T-cell (primary cell): Measurements from ENCODE around the gene SLC38A10. TPM values are rescaled to one million over a fixed set of nuclear protein-coding genes. Genes with fewer than 3 reads are reported as not detected.

Experiments used
- ATAC-seq, 4 experiments: fragments of 200-7000 bp in 3 of 4; fragments of 150-1000 bp in 1 of 4; cut with Tn5 transposase; replicated peaks in 1 of 4; 1 replicate in 3 of 4; 2 replicates in 1 of 4; pipeline ENCODE4 v1.10.0; 2021; ENCODE audit warnings: moderate library complexity in 3 of 4, mild to moderate bottlenecking in 2 of 4, moderate number of reproducible peaks in 1 of 4
- CTCF ChIA-PET, 2 donors: fragments of 300-600 bp; sonication (Branson Sonifier 250); formaldehyde crosslinking; loops; one replicate each; lab custom pipeline; 2022; ENCODE audit warnings: antibody characterized with exemption in 2 of 2; lab: Charles Lee
- POLR2A ChIA-PET, 2 donors: fragments of 300-600 bp; sonication (Branson Sonifier 250); formaldehyde crosslinking; loops; one replicate each; lab custom pipeline; 2022; ENCODE audit warnings: antibody characterized with exemption in 2 of 2; lab: Charles Lee
- DNase-seq, 35 experiments: peaks; one replicate each; pipeline versions ENCODE4 v3.0.0 to v3.0.0-alpha.2; 2013 to 2023
- H3K27ac ChIP-seq: one replicate; pipeline ENCODE4 v1.5.1; 2013; ENCODE audit warnings: low read length
- H3K27me3 ChIP-seq, 2 experiments: replicated peaks in 1 of 2; 1 replicate in 1 of 2; 2 replicates in 1 of 2; pipeline versions ENCODE4 v1.6.1 to v1.7.0; 2013; ENCODE audit warnings: low read length in 1 of 2, mixed read lengths in 1 of 2; ENCODE audit not compliant: control insufficient read depth in 2 of 2, insufficient read depth in 2 of 2; ENCODE audit errors: extremely low read depth in 1 of 2
- H3K36me3 ChIP-seq, 2 donors: 1 replicate in 1 of 2; 2 replicates in 1 of 2; pipeline versions ENCODE4 v1.6.1 to v1.7.0; 2013; ENCODE audit warnings: low read length in 1 of 2; ENCODE audit not compliant: control insufficient read depth in 2 of 2, insufficient read depth in 1 of 2; ENCODE audit errors: extremely low read depth in 1 of 2
- H3K4me1 ChIP-seq, 2 experiments: 1 replicate in 1 of 2; 2 replicates in 1 of 2; pipeline versions ENCODE4 v1.6.1 to v1.7.0; 2013; ENCODE audit warnings: low read length in 2 of 2, mixed read lengths in 1 of 2; ENCODE audit not compliant: insufficient read depth in 2 of 2, control insufficient read depth in 1 of 2; ENCODE audit errors: extremely low read depth in 1 of 2
- H3K4me3 ChIP-seq, 2 donors: 1 replicate in 1 of 2; 2 replicates in 1 of 2; pipeline versions ENCODE4 v1.5.1 to v1.7.0; 2013; ENCODE audit warnings: mild to moderate bottlenecking in 2 of 2, low read length in 1 of 2, moderate library complexity in 1 of 2; ENCODE audit not compliant: control insufficient read depth in 1 of 2; ENCODE audit errors: extremely low read depth in 1 of 2
- H3K9me3 ChIP-seq: 2 replicates; pipeline ENCODE4 v1.7.0; 2013
- H3K27ac Mint-ChIP-seq, 2 donors: one replicate each; pipeline ENCODE4 v1.8.0; 2020 to 2021; ENCODE audit warnings: mild to moderate bottlenecking in 2 of 2, mixed read lengths in 2 of 2
- H3K27me3 Mint-ChIP-seq, 2 donors: one replicate each; pipeline ENCODE4 v1.8.0; 2021 to 2022; ENCODE audit warnings: mixed read lengths in 2 of 2
- H3K36me3 Mint-ChIP-seq: one replicate; pipeline ENCODE4 v1.8.0; 2021; ENCODE audit warnings: mixed read lengths
- H3K4me1 Mint-ChIP-seq, 3 donors: one replicate each; pipeline ENCODE4 v1.8.0; 2020 to 2022; ENCODE audit warnings: mixed read lengths in 3 of 3, mild to moderate bottlenecking in 1 of 3
- H3K4me3 Mint-ChIP-seq, 3 donors: one replicate each; pipeline ENCODE4 v1.8.0; 2020 to 2022; ENCODE audit warnings: mild to moderate bottlenecking in 3 of 3, mixed read lengths in 3 of 3, moderate library complexity in 3 of 3
- H3K9me3 Mint-ChIP-seq, 3 donors: one replicate each; pipeline ENCODE4 v1.8.0; 2020 to 2022; ENCODE audit warnings: mixed read lengths in 3 of 3
- WGBS: methylation state at CpG from one replicate; pipeline ENCODE4 v1.1.5; 2013; ENCODE audit warnings: missing lambda C conversion rate; ENCODE audit not compliant: insufficient coverage; 5-methylcytosine and 5-hydroxymethylcytosine counted together
- total RNA-seq, 35 experiments: library from RNA in 6 of 35; stranded (reverse) in 6 of 35; fragments of 120-200 nt in 1 of 35; gene quantifications; one replicate each; pipeline versions ENCODE4 v1.2.1 to v1.2.4 and lab custom pipeline; 2013 to 2026

SLC38A10 gene
- total RNA-seq, 5 donors from 2014 or later (not counting 1 experiment from before 2014, with no cell fraction given) = 52.8 to 95.2 (median 82.3) TPM

- peak; percentile 82 to 99 (median 96) for DNase-seq
- no peak within 1 kb of the TSS for H3K27ac ChIP-seq
- peaks cover 7% of the 10 kb centered on the region for H3K36me3 Mint-ChIP-seq
- peaks cover 11 to 58% of the 10 kb centered on the region in 2 experiments for H3K4me1 ChIP-seq
- H3K27ac Mint-ChIP-seq = peak within 1 kb of the TSS; percentile 82 to 92
- H3K9me3 ChIP-seq = no peaks in the 10 kb centered on the region
- peaks cover 42 to 56% (median 47%) of the 10 kb centered on the region in 3 donors for H3K4me1 Mint-ChIP-seq
- H3K4me3 Mint-ChIP-seq = peak within 1 kb of the TSS; percentile 91 to 94 (median 92)
- H3K9me3 Mint-ChIP-seq = no peaks in the 10 kb centered on the region
- ChIA-PET CTCF (interaction anchor here in 1 of 2 donors (1.0 to 1.8 kb wide), 3 partner anchors 15 to 53 kb away, joined by 4 to 15 read pairs (median 5); partner anchors contain the start of gene CEP131), POLR2A (interaction anchor here (0.6 to 1.3 kb wide), 2 partner anchors 16 to 53 kb away, joined by 4 to 5 read pairs; partner anchors contain the start of gene CEP131 (in 1 of the 2))
- H3K36me3 ChIP-seq = no peaks in the 10 kb centered on the region
- ATAC-seq = peak; percentile 94 to 98 (median 97)
- under 1% methylated on average over 99 of the region's 100 CpGs for WGBS
- H3K4me3 ChIP-seq = peak within 1 kb of the TSS; percentile 78 to 79
- H3K27me3 ChIP-seq = no peaks in the 10 kb centered on the region
- H3K27me3 Mint-ChIP-seq = no peaks in the 10 kb centered on the region
Observed at GRCh38 chr17:81238815-81239713, 56.0 kb downstream of the SLC38A10 start, which contains the start of the genes NDUFAF8 and TEPSIN. NDUFAF8 (plus strand) TSS chr17:81239318; CDS start chr17:81239364, 46 bp downstream. TEPSIN (minus strand) TSS chr17:81239055; CDS start chr17:81239033, 22 bp downstream.

- Mint-ChIP-seq H3K4me1 (peaks cover 42 to 56% (median 47%) of the 10 kb centered on the region in 3 donors), H3K4me3 (peak overlapping the region; percentile 84 to 94 (median 91)), H3K27ac (no peak overlapping the region), H3K9me3 (no peaks in the 10 kb centered on the region), H3K27me3 (no peaks in the 10 kb centered on the region), H3K36me3 (peaks cover 7% of the 10 kb centered on the region)
- POLR2A ChIA-PET = interaction anchor here (0.6 to 1.3 kb wide), 2 partner anchors 16 to 54 kb away, joined by 4 to 5 read pairs; partner anchors contain the start of gene CEP131 (in 1 of the 2)
- Histone ChIP-seq H3K27me3 (no peaks in the 10 kb centered on the region), H3K9me3 (no peaks in the 10 kb centered on the region), H3K36me3 (peaks cover 1 to 5% of the 10 kb centered on the region in 2 donors), H3K4me1 (peaks cover 11 to 58% of the 10 kb centered on the region in 2 experiments), H3K27ac (no peak overlapping the region), H3K4me3 (peak overlapping the region; percentile 78 to 79)
- CTCF ChIA-PET = interaction anchor here in 1 of 2 donors (1.0 to 1.8 kb wide), 3 partner anchors 14 to 53 kb away, joined by 4 to 15 read pairs (median 5); partner anchors contain the start of gene CEP131
- DNase-seq = no peak
- under 1% methylated on average over 26 of the region's 26 CpGs for WGBS
- ATAC-seq = no peak
Observed at GRCh38 chr17:81238490-81238814, 56.7 kb downstream of the SLC38A10 start.

- ATAC-seq = no peak
- ChIA-PET CTCF (interaction anchor here in 1 of 2 donors (1.8 kb wide), 1 partner anchor 15 kb away, joined by 15 read pairs; the partner anchor contains the start of gene CEP131), POLR2A (interaction anchor here in 1 of 2 donors (0.6 kb wide), 1 partner anchor 54 kb away, joined by 4 read pairs; no protein-coding TSS in a partner anchor)
- Mint-ChIP-seq H3K4me3 (peak overlapping the region; percentile 84 to 94 (median 91)), H3K27me3 (no peaks in the 10 kb centered on the region), H3K4me1 (peaks cover 42 to 56% (median 45%) of the 10 kb centered on the region in 3 donors), H3K27ac (peak overlapping the region in 1 of 2 donors; percentile 44), H3K36me3 (peaks cover 7% of the 10 kb centered on the region), H3K9me3 (no peaks in the 10 kb centered on the region)
- DNase-seq = no peak
- H3K9me3 ChIP-seq = no peaks in the 10 kb centered on the region
- peaks cover 11 to 58% of the 10 kb centered on the region in 2 experiments for H3K4me1 ChIP-seq
- H3K36me3 ChIP-seq = peaks cover 8 to 11% of the 10 kb centered on the region in 2 donors
- 58% methylated on average over 25 of the region's 36 CpGs for WGBS
- H3K27me3 ChIP-seq = no peaks in the 10 kb centered on the region
- peak overlapping the region; percentile 78 to 79 for H3K4me3 ChIP-seq
- H3K27ac ChIP-seq = no peak overlapping the region
Observed at GRCh38 chr17:81237591-81238489, 57.3 kb downstream of the SLC38A10 start.

GRCh38 chr17:81236784-81237183, 58.3 kb downstream of the SLC38A10 start:
- ChIA-PET CTCF (no interaction called here), POLR2A (no interaction called here)
- no peak overlapping the region for H3K27ac Mint-ChIP-seq
- Histone ChIP-seq H3K4me1 (peaks cover 11 to 51% of the 10 kb centered on the region in 2 experiments), H3K9me3 (no peaks in the 10 kb centered on the region), H3K4me3 (no peak overlapping the region), H3K27me3 (no peaks in the 10 kb centered on the region), H3K36me3 (peaks cover 17 to 21% of the 10 kb centered on the region in 2 donors), H3K27ac (no peak overlapping the region)
- H3K27me3 Mint-ChIP-seq = no peaks in the 10 kb centered on the region
- DNase-seq = no peak
- no peaks in the 10 kb centered on the region for H3K9me3 Mint-ChIP-seq
- peak overlapping the region; percentile 84 to 94 (median 91) for H3K4me3 Mint-ChIP-seq
- no peak for ATAC-seq
- H3K36me3 Mint-ChIP-seq = peaks cover 7% of the 10 kb centered on the region
- H3K4me1 Mint-ChIP-seq = peaks cover 36 to 50% (median 39%) of the 10 kb centered on the region in 3 donors
- 91% methylated on average over 20 of the region's 21 CpGs for WGBS

GRCh38 chr17:81235822-81236740, 59.0 kb downstream of the SLC38A10 start:
- H3K27me3 Mint-ChIP-seq = no peaks in the 10 kb centered on the region
- H3K36me3 ChIP-seq = peaks cover 23 to 27% of the 10 kb centered on the region in 2 donors

More at GRCh38 chr17:81235822-81236740, 59.0 kb downstream of the SLC38A10 start:
- WGBS = 97% methylated on average over 13 of the region's 32 CpGs
- Histone ChIP-seq H3K27me3 (no peaks in the 10 kb centered on the region), H3K4me1 (peaks cover 11 to 45% of the 10 kb centered on the region in 2 experiments), H3K9me3 (no peaks in the 10 kb centered on the region), H3K27ac (no peak overlapping the region), H3K4me3 (no peak overlapping the region)
- Mint-ChIP-seq H3K27ac (no peak overlapping the region), H3K4me3 (peak overlapping the region in 2 of 3 donors; percentile 21 to 94), H3K4me1 (peaks cover 29 to 43% (median 33%) of the 10 kb centered on the region in 3 donors), H3K9me3 (no peaks in the 10 kb centered on the region), H3K36me3 (peaks cover 8% of the 10 kb centered on the region)
- POLR2A ChIA-PET = no interaction called here
- no peak for ATAC-seq
- no peak for DNase-seq
- CTCF ChIA-PET = no interaction called here
